HG02588 (cell line): ENCODE results near the gene PRCC.

Source experiments
- ATAC-seq: cut with Tn5 transposase; IDR thresholded peaks from one replicate; pipeline ENCODE4 v1.9.1; 2021; ENCODE audit warnings: mild to moderate bottlenecking, moderate library complexity; ENCODE audit not compliant: unreplicated experiment

The PRCC gene

DNA sequence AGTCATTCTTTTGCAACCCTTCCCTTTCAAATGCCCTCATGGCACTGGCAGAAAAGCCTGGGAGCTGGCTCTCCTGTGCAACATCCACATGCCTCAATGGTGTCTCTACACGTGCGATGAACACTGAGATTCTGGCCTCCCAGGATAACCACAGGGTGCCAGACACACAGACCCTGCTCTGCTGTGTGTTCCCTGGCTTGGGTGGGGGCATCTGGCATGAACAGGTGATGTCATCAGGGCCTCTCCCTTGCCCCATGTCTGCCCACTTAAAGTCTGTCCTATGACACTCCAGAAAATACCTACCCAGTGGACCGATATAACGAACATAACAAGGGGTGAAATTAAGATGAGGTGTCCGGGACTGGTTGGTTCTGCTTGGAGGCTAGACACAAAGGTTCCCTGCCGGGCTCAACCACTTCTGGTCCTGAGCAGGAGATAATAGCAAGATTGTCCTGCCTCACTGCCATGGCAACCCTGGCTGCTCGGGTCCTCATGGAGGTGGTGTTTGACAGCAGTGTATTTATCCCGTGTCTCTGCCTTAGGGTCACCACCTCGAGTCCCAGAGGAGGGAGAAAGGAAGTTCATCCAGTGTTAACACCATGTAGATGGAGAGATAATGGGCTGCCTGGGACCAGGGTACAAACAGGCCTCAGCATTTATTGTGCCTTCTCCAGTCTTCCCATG lies 72.2 kb downstream of the PRCC start:
- ATAC-seq, result no peak

DNA sequence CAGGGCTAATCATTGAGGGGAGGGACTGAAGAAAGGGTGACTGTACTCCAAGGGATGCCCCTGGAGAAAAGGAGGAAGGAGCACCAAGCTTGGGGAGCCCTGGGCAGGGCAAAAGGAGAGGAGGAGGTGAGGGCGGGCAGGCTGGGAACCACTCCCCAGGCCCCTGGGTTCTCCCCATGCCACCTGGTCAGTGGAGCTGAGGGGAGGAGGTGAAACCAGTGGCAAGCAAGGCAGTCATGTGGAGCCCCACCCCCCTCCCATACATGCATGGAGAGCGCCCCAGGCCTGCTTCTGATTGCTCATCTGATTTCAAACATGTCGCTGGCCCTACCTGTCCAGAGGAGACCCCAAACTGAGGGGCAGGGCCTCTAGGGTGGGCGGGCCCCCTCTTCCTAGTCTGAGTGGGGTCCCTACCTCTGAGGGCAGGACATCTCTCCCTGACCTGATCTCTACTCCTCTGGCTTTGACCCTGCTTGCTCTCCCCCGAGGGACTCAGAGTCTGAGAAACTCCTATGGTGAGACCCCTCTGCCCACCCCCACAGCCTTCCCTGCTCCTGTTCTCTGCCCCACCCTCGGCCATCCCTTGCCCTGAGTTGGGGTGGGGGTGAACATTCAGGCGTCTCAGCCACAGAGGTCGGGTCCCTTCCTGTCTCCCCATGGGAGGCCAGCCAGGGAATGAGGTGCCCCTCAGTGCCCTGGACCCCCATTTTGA lies 73.0 kb downstream of the PRCC start:
- ATAC-seq, result no peak

- ATAC-seq, result no peak
These were observed 73.6 kb downstream of the PRCC start for GRCh38 chr1:156840898-156841279.

DNA sequence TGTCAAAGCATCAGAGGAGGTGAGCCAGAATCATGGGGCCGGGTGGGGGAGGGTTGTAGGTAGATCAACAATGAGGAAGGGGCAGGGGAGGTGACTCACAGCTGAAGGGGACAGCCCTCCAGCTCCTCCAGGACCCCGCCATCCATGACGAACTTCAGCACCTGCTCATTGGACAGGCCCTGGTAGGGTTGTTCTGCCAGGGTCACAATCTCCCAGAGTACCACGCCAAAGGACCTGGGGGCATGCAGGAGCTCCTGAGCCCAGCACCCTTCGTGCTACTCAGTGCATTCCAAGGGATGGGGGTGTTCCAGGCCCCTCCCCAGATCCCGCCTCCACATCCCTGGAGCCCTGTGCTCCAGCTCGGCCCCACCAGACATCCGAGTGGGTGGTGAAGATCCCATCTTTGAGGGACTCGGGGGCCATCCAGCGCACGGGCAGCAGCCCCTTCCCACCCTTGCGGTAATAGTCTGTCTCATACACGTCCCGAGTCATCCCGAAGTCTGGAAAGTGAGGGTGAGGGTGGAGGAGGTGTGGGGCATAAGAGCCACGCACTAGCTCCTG lies 74.0 kb downstream of the PRCC start:
- no peak for ATAC-seq

- no peak for ATAC-seq
These were observed 75.4 kb downstream of the PRCC start for GRCh38 chr1:156842618-156843300.

DNA sequence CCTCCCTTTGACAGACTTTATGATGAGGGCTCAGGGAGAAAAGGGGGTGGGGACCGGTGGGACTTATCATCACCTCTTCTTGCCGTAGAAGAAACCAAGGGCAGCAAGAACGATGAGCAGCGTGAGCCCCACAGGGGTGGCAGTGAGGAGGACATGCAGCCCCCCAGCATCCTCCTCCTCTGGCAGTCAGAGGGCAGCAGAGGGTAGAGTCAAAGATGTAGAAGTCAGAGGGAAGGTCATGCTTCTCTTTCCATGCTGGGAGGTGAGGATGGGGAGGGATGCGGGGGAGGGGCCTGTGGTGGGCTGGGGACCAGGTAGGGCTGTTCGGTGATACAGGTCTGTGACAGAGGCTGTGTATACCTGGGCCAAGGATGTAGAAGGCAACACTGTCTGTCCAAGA lies 76.8 kb downstream of the PRCC start:
- ATAC-seq, result no peak

DNA sequence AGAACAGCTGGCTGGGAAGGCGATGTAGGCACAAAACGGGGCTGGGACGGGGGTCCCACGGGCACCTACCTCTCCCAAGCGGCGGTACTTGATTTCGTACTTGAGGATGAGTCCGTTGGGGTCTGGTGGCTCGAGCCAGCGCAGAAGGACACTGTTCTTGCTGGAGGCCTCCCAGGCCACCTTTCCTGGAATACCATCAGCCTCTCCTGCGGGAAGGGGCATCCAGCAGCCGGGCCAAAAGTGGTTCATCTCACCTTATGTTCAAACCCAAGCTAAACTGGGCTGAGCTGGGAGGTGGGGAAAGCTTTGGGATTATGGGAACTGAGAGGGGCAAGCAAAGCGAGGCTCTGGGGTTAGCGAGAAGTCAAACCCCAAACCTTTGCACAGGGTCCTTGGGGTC lies 77.3 kb downstream of the PRCC start:
- ATAC-seq, result no peak

GRCh38 chr1:156845055-156845952 lies 78.0 kb downstream of the PRCC start:
- no peak for ATAC-seq

- ATAC-seq, result no peak
These were observed 78.7 kb downstream of the PRCC start for GRCh38 chr1:156845953-156846545.

- no peak for ATAC-seq
These were observed 79.3 kb downstream of the PRCC start for GRCh38 chr1:156846643-156847042.

DNA sequence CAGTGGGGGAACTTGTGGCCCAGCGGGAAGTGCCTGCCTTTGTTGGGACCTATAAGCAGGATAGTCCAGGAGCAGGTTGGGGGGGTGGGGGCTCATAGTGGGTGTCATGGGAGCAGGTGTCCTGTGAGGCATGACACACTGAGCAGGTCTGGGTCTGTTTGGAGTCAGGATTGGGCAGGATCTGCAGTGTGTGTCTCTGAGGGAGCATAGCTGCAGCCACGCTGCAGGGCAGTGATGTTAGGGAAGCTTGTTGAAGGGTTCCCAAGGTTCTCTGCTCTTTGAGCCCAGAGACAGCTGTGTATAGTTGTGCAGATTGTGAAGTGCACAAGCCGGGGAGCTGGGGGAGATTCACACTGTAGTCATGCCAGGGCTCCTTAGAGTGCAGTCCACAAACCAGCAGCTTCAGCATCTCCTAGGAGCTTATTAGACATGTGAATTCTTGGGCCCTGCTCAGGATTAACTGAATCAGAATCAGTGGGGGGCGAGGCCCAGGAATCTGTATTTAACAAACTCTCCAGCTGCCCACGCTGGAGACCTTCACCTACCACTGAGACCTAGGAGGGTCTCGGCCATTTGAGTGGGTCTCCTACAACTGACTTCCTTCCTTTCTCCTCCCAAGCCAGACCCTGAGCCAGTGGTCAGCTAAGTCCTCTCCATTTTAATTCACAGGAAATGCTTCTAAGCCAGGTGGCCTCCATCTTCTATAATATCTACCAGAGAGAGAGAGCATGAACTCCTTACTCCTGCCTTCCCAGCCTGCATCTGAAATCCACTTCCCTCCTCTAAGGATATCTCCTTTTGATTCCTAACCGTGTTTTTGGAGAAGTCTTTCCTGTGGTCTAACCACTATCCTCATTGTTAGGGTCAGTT lies 80.5 kb downstream of the PRCC start:
- no peak for ATAC-seq

DNA sequence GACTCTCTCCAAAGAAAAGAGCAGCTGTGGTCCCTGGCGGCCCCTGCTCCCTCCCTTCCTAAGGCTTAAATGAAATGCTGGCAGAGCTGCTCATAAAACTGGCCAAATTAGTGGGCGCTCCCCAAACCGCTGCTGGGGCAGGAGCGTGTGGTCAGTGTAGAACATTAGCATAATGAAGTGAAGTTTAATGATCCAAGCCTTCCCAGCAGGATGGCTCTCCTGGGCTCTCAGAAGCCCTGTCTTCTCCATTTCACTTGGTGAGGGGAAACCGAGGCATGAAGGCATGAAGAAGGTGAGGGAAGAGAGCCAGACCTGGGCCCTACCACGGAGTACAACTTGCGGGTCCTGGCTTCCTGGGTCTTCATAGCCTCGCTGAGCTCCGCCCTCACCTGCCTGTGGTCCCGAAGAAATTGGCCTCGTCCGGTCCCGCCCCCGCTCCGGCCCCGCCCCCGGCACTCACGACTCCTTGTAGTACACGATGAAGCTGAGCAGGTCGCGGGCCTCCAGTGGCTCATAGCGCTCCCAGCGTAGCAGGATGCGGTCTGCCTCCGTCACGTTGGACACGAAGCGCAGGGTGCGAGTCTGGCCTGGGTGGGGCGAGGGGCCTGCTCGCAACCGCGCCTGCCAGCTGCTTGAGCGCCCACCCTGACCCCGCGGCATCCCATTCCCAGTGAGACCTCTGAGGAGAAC lies 81.3 kb downstream of the PRCC start:
- ATAC-seq, result no peak

DNA sequence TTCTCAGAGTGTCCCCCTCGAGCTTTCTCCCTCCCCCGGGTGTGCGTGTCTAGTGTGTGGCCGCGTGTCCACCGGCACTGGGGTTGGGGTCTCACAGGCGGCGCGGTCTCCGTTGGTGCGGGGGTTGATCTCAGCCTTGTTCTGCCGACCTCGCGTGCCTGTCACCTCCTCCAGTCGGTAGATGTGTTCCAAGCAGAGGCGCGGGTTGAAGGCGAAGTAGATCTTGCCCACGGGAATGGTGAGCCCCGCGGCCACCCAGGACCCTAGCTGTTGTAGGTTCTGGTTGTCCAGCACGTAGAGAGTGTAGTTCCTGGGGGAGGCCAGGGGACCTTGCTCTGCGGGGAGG lies 81.8 kb downstream of the PRCC start:
- no peak for ATAC-seq
